ENCODE data around the gene DUSP2. TPM values are rescaled to one million over a fixed set of nuclear protein-coding genes. Genes with fewer than 3 reads are reported as not detected.

The DUSP2 gene
- total RNA-seq, 1 donor from 2014 or later = 1.1 TPM

DNA sequence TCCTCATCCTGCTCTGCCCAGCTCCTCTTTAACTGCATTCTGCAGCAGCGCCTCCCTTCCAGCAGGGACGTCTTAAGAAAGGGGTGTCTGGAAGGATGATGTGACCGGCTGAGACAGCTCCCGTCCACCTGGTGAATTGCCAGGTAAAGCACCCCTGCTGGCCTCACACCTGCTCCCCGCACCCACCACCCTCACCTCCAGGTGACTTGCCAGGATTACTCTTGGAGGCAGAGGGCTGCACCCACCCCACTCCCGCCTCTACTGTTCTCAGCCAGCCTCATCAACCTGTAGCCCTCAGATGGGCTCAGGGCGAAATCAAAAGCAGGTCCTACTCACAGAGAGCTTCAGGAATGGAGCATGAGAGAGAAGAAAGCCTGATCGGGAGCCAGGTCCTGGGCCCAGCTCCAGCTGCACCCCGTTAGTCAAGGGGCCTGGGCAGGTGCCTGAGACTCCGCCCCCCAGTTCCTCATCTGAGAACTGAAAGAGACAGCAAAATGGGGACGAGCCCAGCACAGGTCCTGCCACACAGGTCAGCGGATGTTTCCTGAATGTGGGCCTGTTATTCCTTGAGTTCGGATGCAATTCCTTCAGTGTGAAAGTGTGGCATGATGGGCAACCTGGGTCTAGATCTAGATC is 34.5 kb downstream of the DUSP2 start:
- H3K9me3 Mint-ChIP-seq = no peaks in the 10 kb centered on the region
- H3K27ac Mint-ChIP-seq (ENCODE audit: unreplicated experiment) = no peak overlapping the region
- TF ChIP-seq, protein P1, sequence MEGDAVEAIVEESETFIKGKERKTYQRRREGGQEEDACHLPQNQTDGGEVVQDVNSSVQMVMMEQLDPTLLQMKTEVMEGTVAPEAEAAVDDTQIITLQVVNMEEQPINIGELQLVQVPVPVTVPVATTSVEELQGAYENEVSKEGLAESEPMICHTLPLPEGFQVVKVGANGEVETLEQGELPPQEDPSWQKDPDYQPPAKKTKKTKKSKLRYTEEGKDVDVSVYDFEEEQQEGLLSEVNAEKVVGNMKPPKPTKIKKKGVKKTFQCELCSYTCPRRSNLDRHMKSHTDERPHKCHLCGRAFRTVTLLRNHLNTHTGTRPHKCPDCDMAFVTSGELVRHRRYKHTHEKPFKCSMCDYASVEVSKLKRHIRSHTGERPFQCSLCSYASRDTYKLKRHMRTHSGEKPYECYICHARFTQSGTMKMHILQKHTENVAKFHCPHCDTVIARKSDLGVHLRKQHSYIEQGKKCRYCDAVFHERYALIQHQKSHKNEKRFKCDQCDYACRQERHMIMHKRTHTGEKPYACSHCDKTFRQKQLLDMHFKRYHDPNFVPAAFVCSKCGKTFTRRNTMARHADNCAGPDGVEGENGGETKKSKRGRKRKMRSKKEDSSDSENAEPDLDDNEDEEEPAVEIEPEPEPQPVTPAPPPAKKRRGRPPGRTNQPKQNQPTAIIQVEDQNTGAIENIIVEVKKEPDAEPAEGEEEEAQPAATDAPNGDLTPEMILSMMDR (conservative IDR thresholded peaks at IDR 0.05) = no peak
- no peak for DNase-seq (ENCODE audit: low read depth, low spot score)
- peaks cover 19% of the 10 kb centered on the region for H3K4me1 Mint-ChIP-seq
- peaks cover 6% of the 10 kb centered on the region for H3K27me3 Mint-ChIP-seq (ENCODE audit: low read depth)
- H3K4me3 Mint-ChIP-seq = no peak overlapping the region
- no peaks in the 10 kb centered on the region for H3K36me3 Mint-ChIP-seq (ENCODE audit: low read depth)

DNA sequence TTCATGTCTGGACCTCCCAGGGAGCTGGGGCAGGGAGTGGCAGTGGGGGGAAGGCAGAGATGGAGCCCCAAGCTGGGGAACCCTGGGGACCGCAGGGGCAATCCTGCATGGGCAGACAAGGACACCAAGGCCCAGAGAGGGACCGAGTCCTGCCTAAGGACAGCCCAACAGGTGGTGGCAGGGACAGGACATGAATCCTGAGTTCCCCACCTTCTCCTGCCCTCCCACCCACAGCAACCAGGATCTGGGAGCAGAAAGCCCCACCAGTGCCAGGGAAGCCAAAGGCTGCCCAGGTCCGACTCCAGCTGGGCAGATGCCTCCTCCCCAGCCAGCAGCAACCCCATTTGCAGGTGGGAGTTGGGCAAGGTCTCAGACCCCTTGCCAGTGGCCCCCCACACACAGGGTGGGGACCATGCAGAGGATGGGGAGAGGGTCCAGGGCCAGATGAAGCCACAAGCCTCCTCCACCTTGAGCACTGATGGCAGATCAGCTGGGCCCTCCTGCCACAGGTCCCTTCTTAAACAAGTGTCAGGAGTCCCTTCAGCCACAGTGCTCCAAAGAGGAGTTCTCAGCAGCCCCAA is 35.2 kb downstream of the DUSP2 start:
- Mint-ChIP-seq H3K4me3 (no peak overlapping the region), H3K9me3 (peaks cover under 1% of the 10 kb centered on the region), H3K4me1 (peaks cover 21% of the 10 kb centered on the region), H3K27me3 (ENCODE audit: low read depth) (no peaks in the 10 kb centered on the region), H3K36me3 (ENCODE audit: low read depth) (no peaks in the 10 kb centered on the region), H3K27ac (ENCODE audit: unreplicated experiment) (no peak overlapping the region)
- TF ChIP-seq, protein P1 (conservative IDR thresholded peaks at IDR 0.05) = no peak
- DNase-seq (ENCODE audit: low read depth, low spot score) = no peak

DNA sequence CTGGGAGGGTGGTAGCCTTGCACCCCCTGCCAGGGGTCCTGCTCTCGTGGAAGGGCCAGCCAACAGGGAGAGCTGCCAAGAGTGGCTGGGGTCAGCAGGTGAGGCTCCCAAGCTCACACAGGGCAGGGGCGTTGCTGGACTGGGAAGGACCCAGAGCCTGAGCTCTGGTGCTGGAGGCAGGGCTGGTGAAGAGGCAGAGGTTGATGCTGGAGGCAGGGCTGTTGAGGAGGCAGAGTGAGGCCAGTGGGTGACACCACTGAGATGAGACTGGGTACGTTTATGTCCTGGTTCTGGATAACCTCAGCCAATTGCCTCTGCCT is 35.9 kb downstream of the DUSP2 start:
- Mint-ChIP-seq H3K27ac (ENCODE audit: unreplicated experiment) (peak overlapping the region; percentile 41), H3K9me3 (peaks cover 4% of the 10 kb centered on the region), H3K4me1 (peaks cover 24% of the 10 kb centered on the region), H3K27me3 (ENCODE audit: low read depth) (no peaks in the 10 kb centered on the region), H3K36me3 (ENCODE audit: low read depth) (no peaks in the 10 kb centered on the region), H3K4me3 (no peak overlapping the region)
- DNase-seq (ENCODE audit: low read depth, low spot score) = no peak
- TF ChIP-seq, protein P1 (conservative IDR thresholded peaks at IDR 0.05) = no peak

DNA sequence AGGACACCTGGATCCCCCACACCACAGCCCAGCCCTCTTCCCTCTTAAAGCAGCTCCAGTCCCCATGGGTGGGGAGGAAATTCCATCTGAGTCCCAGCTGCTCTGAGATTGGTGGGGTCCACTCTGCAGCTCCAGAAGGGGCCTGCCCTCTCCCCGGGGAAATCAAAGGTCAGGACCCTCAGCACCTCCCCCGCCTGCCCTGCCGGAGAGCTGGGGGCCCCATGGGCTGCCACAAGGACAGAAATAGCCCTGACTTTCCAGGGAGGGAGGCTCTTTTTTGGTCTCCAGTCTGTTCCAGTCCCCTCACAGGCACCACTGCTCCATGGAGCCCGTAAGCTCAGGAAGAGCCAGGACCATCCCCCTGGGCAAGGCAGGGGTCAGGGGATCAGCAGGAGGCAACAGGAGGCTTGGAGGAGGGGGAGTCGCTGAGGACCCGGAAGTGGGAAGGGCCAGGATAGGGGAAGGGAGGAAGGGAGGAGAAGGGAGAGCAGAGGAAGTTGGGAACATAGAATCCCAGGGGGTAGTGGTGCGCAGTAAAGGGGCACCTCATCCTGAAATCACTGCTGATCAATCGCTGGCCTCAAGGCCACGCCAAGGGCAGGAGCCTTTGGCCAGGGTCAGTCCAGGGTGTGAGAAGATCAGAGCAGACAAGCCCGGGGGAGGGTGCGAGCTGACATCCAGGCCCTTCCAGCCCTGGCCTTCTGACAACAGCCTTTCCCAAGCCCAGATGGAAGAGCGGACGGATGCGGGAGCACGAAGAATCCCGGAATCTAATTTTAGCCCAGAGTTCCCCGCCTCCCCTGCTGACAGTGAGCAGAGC is 36.5 kb downstream of the DUSP2 start:
- no peak for DNase-seq (ENCODE audit: low read depth, low spot score)
- Mint-ChIP-seq H3K4me3 (peak overlapping the region; percentile 27), H3K27ac (ENCODE audit: unreplicated experiment) (peak overlapping the region; percentile 41), H3K4me1 (peaks cover 24% of the 10 kb centered on the region), H3K36me3 (ENCODE audit: low read depth) (no peaks in the 10 kb centered on the region), H3K27me3 (ENCODE audit: low read depth) (no peaks in the 10 kb centered on the region), H3K9me3 (peaks cover 4% of the 10 kb centered on the region)
- TF ChIP-seq, protein P1 (conservative IDR thresholded peaks at IDR 0.05) = no peak

DNA sequence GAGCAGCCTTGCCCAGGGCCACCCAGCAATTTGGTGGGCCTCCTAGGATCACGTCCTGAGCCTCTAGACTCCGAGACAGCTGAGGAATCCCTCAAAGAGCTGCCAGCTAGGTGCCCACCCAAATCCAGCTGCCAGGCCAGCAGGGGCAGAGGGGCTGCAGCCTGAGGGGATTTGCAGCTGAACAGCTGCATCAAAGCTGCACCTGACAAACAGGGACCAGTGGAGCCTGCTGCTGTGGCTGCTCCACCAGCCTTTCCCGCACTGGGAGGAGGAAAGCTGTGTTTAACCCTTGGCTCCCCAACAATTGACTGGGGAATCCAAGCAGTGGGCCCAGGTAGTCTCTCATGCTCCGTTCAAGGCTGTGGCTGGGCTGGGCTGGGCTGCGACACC is 37.1 kb downstream of the DUSP2 start:
- Mint-ChIP-seq H3K9me3 (peaks cover 4% of the 10 kb centered on the region), H3K36me3 (ENCODE audit: low read depth) (no peaks in the 10 kb centered on the region), H3K4me1 (peaks cover 24% of the 10 kb centered on the region), H3K27ac (ENCODE audit: unreplicated experiment) (no peak overlapping the region), H3K4me3 (peak overlapping the region; percentile 38), H3K27me3 (ENCODE audit: low read depth) (no peaks in the 10 kb centered on the region)
- TF ChIP-seq, protein P1 (conservative IDR thresholded peaks at IDR 0.05) = no peak
- no peak for DNase-seq (ENCODE audit: low read depth, low spot score)

All from neural crest cell (in vitro differentiated cells).